ENCODE data around the gene CCDC27.

DNA sequence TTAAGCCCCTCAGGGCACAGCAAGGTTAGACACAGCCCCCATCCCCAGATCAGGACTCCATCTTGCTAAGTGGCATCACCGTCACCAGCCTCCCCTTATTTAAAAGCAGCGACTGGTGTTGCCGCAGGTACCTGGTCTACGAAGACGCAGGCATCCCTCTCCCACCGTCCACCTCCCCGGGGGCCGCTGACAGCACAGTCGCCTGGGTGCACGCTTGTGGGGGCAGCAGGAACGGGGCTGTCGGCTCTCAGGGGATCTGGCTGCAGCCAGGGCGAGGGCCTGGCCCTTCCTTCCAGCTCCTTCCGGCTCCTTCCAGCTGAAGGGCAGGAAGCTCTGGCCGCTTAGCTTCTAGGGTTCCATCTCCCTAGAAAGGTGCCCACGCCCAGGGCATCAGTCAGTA, 17.6 kb upstream of the CCDC27 start:
- TF ChIP-seq FOXA1 (IDR thresholded peaks at IDR 0.05) (no peak), CTCF (IDR thresholded peaks at IDR 0.05; ENCODE audit: low read depth, low read length, missing input control) (no peak), SP1 (IDR thresholded peaks at IDR 0.05) (no peak), TAF1 (conservative IDR thresholded peaks at IDR 0.05) (no peak), JUND (IDR thresholded peaks at IDR 0.05) (no peak), GABPA (IDR thresholded peaks at IDR 0.05 in 1 of 2, conservative IDR thresholded peaks at IDR 0.05 in 1 of 2) (no peak), EGR1 (IDR thresholded peaks at IDR 0.05; ENCODE audit: low read depth in 2 of 2) (no peak), RAD21 (IDR thresholded peaks at IDR 0.05) (no peak)
- TF ChIP-seq, protein P1, sequence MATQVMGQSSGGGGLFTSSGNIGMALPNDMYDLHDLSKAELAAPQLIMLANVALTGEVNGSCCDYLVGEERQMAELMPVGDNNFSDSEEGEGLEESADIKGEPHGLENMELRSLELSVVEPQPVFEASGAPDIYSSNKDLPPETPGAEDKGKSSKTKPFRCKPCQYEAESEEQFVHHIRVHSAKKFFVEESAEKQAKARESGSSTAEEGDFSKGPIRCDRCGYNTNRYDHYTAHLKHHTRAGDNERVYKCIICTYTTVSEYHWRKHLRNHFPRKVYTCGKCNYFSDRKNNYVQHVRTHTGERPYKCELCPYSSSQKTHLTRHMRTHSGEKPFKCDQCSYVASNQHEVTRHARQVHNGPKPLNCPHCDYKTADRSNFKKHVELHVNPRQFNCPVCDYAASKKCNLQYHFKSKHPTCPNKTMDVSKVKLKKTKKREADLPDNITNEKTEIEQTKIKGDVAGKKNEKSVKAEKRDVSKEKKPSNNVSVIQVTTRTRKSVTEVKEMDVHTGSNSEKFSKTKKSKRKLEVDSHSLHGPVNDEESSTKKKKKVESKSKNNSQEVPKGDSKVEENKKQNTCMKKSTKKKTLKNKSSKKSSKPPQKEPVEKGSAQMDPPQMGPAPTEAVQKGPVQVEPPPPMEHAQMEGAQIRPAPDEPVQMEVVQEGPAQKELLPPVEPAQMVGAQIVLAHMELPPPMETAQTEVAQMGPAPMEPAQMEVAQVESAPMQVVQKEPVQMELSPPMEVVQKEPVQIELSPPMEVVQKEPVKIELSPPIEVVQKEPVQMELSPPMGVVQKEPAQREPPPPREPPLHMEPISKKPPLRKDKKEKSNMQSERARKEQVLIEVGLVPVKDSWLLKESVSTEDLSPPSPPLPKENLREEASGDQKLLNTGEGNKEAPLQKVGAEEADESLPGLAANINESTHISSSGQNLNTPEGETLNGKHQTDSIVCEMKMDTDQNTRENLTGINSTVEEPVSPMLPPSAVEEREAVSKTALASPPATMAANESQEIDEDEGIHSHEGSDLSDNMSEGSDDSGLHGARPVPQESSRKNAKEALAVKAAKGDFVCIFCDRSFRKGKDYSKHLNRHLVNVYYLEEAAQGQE (IDR thresholded peaks at IDR 0.05), result no peak
- TF ChIP-seq, protein P2, sequence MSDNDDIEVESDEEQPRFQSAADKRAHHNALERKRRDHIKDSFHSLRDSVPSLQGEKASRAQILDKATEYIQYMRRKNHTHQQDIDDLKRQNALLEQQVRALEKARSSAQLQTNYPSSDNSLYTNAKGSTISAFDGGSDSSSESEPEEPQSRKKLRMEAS (IDR thresholded peaks at IDR 0.05), result no peak
- TF ChIP-seq, protein P3, sequence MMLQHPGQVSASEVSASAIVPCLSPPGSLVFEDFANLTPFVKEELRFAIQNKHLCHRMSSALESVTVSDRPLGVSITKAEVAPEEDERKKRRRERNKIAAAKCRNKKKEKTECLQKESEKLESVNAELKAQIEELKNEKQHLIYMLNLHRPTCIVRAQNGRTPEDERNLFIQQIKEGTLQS (IDR thresholded peaks at IDR 0.05), result no peak

Measured in liver (tissue), 3 donors.